ENCODE measurements around the gene DAZAP1. TPM values are rescaled to one million over a fixed set of nuclear protein-coding genes. Genes with fewer than 3 reads are reported as not detected.
A peak's percentile ranks its signal among the peaks of the same experiment; 100 is the strongest.

DAZAP1 gene
- total and polyA plus RNA-seq, 8 donors = 35.3 to 67.4 (median 55.1) TPM

- no peak overlapping the region for H3K27ac ChIP-seq
- H3K4me3 ChIP-seq = no peak overlapping the region
- ATAC-seq (no peak), DNase-seq (no peak), FAIRE-seq (no peak)
- no peaks in the 10 kb centered on the region for H3K27me3 ChIP-seq
- intact Hi-C loops (cut with DNase I) = no loop called here
- peaks cover 0 to 11% (median 7%) of the 10 kb centered on the region in 3 donors for H3K4me1 ChIP-seq
- TF ChIP-seq CTCF (IDR thresholded peaks at IDR 0.05) = no peak
- WGBS, 2 donors = 62% methylated on average over 25 of the region's 25 CpGs
- H3K36me3 ChIP-seq = no peaks in the 10 kb centered on the region
- no peaks in the 10 kb centered on the region for H3K9me3 ChIP-seq
These were observed 4.8 kb upstream of the DAZAP1 start for GRCh38 chr19:1402411-1403070.

DNA sequence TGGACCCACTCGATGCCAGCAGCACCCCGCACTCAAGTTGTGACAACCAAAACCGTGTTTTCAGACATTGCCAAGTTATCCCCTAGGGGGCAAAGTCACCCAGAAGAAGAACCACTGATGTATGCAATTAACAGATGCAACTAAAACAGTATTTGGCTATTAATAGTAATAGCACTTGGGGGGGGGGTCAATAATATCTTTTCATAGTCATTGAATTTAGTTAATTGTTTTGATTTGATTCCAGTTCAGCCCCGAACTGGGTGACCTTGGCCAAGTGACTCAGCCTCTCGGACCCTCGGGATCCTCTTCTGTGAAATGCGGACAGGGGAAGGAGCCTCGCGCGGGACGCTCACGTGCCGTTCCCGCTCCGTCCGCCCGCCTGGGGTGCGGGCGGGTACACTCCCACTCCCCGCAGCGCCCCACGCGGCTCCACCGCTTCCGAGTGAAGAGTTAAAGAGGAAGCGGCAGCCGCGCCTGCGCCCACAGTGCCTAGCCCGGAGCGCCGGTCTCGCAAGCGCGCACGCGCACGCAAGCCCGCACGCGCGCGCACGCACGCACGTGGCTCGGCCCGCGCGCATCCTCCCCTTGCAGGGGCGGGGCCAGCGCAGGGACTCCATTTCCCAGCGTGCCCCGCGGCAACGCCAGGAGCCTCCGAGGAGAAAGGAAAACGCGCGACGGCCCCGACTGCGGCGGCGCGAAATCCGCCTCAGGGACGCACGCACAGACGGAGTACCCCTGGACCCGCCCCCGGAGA lies 435 bp upstream of the DAZAP1 start:
- peak; percentile 85 to 89 (median 88) for ATAC-seq
- H3K27ac ChIP-seq = peak overlapping the region; percentile 65 to 79 (median 73)
- intact Hi-C loops (cut with DNase I) = no loop called here
- no peaks in the 10 kb centered on the region for H3K9me3 ChIP-seq
- TF ChIP-seq CTCF (IDR thresholded peaks at IDR 0.05) = peak in 1 of 4 donors; percentile 25
- 0% methylated on average over 51 to 72 of the region's 72 CpGs for WGBS, 2 donors
- FAIRE-seq = no peak
- DNase-seq = peak; percentile 97 to 100 (median 99)
- H3K4me3 ChIP-seq = peak overlapping the region; percentile 23 to 100 (median 60)
- no peaks in the 10 kb centered on the region for H3K27me3 ChIP-seq
- peaks cover 27 to 35% (median 31%) of the 10 kb centered on the region in 3 donors for H3K4me1 ChIP-seq
- H3K36me3 ChIP-seq = no peaks in the 10 kb centered on the region

DNA sequence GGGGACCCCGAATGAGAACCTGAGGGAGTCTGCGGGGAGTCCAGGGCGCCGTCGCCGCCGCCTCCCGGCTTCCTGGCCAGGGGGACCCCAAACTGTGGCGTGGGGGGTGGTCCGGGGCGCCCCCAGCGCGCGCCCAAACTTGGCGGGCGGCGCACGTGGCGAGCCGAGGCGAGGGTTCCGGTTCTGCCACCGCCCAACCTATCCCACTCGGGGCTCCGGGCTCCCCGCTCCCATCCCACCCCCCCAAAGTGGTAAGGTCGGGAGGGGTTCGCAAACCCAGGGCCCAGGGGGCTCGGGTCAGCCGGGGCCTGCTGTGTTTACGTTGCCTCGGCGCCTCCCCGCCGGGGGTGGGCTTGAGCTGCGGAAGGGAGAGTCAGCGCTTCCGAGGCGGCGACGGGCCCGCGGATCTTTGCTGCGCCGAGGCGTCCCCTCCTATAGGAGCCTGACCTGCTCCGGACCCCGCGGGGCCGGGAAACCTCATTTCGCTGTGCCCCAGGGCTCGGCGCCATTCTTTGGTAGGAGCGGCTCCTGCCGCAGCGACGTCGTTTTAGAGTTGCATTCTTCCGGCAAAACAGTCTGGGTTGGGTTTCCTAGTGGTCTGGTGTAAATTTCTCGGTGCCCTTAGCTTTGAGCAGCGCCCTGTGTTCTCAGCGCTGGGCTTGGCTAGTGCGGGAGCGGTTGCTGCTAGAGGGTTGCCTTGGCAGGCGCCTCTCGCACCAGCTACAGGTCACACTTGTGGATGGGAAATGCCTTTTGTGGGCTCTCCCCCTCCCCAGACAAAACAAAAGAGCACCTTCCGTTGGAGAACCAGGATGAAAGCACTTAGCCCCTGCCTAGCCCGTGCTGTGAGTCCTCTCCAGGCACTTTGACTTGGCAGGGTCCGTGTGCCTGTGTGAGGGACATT lies 1.2 kb downstream of the DAZAP1 start:
- intact Hi-C loops (cut with DNase I) = no loop called here
- Histone ChIP-seq H3K36me3 (no peaks in the 10 kb centered on the region), H3K4me3 (peak overlapping the region; percentile 80 to 100 (median 92)), H3K9me3 (no peaks in the 10 kb centered on the region), H3K27ac (peak overlapping the region; percentile 87 to 91 (median 88)), H3K27me3 (no peaks in the 10 kb centered on the region), H3K4me1 (peaks cover 38 to 44% (median 41%) of the 10 kb centered on the region in 3 donors)
- 1% methylated on average over 57 to 69 of the region's 69 CpGs for whole genome bisulfite sequencing, 2 donors
- FAIRE-seq = no peak
- peak; percentile 8 to 11 (median 10) for ATAC-seq
- peak in 5 of 6 donors; percentile 57 to 88 (median 70) for DNase-seq
- TF ChIP-seq CTCF (IDR thresholded peaks at IDR 0.05) = no peak

GRCh38 chr19:1409204-1410005 lies 2.0 kb downstream of the DAZAP1 start:
- DNase-seq (peak in 1 of 6 donors; percentile 61), FAIRE-seq (no peak), ATAC-seq (no peak)
- WGBS, 2 donors = 31 to 32% methylated on average over 33 of the region's 33 CpGs
- Histone ChIP-seq H3K4me3 (peak overlapping the region in 3 of 4 donors; percentile 91 to 100 (median 92)), H3K36me3 (no peaks in the 10 kb centered on the region), H3K27ac (peak overlapping the region; percentile 87 to 91 (median 88)), H3K4me1 (peaks cover 42 to 48% (median 44%) of the 10 kb centered on the region in 3 donors), H3K9me3 (no peaks in the 10 kb centered on the region), H3K27me3 (no peaks in the 10 kb centered on the region)
- intact Hi-C loops (cut with DNase I) = no loop called here
- TF ChIP-seq CTCF (IDR thresholded peaks at IDR 0.05) = no peak

Measured in pancreas (tissue), 10 donors.